GM20431 (cell line): Measurements from ENCODE around the gene MAP1LC3C.

ENCODE experiments used
- in situ Hi-C: fragments of 300-500 bp; cut with MseI, MboI; formaldehyde crosslinking; loops from one replicate; pipeline ENCODE4 v1.15.0; 2020; ENCODE audit warnings: low sequenced_read_pairs; ENCODE audit not compliant: unreplicated experiment

The MAP1LC3C gene

DNA sequence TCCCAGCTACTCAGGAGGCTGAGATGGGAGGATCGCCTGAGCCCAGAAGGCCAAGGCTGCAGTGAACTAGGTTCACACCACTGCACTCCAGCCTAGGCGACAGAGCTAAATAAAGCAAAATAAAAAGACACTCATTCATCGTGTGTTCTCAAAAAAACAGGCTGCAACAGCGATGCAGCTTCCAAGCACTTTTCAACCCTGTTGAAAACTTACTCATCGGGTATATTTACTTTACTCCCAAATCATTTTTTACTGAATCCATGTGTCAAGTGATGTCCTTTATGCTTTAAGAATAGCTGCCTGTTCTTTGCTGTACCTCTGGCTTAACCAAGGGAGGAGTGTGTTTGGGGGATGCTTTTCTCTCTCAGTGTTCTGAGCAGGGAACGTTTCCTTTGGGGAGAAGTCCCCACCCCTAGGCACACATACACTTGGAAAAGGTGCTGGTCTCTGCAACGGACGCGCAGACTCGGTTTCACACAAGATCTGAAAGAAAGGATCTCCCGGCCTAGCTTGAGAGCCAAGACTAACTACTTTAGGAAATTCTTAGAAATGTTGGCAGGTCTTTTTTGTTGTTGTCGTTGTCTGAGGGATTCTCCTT, 1.4 kb downstream of the MAP1LC3C start:
- in situ Hi-C loops = loop anchor here (25.0 kb wide), 1 partner anchor 385 kb away; no protein-coding TSS in a partner anchor

DNA sequence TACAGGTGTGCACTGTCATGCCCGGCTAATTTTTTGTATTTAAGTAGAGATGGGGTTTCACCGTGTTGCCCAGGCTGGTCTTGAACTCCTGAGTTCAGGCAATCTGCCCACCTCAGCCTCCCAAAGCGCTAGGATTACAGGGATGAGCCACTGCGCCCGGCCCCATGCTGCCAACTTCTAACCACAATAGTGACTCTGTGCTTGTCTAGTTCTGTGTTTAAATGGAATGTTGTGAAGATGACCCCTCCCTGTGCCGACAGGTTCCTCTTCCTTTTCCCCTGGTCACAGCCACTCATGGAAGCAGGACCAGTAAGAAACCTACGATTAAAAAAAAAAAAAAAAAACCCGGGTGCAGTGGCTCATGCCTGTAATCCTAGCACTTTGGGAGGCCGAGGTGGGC, 4.7 kb downstream of the MAP1LC3C start:
- in situ Hi-C loops = loop anchor here (25.0 kb wide), 1 partner anchor 382 kb away; no protein-coding TSS in a partner anchor

DNA sequence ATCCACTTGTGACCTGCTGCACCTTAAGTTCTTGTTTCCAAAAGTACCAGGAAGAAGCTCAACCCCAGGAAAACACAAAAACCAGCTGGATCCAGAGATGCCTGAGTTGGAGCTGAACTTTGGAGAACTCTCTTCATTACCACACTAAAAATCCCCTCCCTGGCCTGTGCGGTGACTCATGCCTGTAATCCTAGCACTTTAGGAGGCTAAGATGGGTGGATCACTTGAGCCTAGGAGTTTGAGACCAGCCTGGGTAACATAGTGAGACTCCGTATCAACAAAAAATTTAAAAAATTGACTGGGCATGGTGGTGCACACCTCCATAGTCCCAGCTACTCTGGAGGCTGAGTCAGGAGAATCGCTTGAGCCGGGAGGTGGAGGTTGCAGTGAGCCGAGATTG, 6.2 kb downstream of the MAP1LC3C start:
- in situ Hi-C loops = loop anchor here (25.0 kb wide), 1 partner anchor 380 kb away; no protein-coding TSS in a partner anchor

DNA sequence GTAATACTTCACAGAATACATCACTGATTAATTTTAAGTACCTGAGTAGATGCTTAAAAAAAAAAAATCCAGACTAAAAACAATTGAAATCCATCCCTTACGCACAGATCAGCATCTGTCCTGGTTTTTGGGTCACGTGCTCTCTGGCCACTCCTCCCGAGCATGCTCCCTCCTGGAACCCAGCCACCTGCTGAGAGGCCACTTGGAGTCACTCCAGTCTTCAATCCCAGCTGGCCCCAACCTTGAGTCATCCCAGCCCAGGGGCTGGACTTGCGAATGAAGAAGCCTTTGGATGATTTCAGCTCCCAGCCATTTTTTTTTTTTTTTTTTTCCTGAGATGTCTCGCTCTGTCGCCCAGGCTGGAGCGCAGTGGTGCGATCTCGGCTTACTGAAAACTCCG, 8.9 kb downstream of the MAP1LC3C start:
- in situ Hi-C loops = loop anchor here (25.0 kb wide), 1 partner anchor 378 kb away; no protein-coding TSS in a partner anchor

DNA sequence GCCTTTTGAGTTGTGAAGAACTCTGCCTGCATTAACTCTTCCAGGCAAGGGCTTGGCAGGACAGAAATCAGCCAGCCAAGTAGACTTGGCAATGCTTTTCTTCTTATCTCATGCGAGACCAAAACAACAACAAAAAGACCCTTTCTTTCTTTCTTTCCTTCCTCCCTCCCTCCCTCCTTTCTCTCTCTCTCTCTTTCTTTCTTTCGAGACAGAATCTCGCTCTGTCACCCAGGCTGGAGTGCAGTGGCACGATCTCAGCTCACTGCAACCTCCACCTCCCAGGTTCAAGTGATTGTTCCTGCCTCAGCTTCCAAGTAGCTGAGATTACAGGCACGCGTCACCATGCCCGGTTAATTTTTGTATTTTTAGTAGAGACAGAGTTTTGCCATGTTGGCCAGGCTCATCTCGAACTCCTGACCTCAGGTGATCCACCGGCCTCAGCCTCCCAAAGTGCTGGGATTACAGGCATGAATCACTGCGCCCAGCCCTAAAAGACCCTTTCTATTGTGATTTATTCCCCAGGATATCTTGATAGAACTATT, 10.4 kb downstream of the MAP1LC3C start:
- in situ Hi-C loops = loop anchor here (25.0 kb wide), 1 partner anchor 376 kb away; no protein-coding TSS in a partner anchor

DNA sequence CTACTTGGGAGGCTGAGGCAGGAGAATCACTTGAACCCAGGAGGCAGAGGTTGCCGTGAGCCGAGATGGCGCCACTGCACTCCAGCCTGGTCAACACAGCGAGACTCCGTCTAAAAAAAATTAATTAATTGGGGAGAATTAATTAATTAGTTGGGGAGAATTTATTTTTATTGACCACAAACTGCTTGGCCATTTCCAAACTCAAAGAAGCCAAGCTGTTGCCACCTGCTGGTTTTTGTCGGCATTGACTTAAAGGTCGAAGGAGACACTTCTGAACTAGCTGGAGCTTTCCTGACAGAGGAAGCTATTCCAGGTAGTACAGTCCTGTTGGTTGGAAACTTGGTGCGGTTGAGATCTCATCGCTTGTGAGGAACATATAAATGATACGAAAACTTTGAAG, 13.1 kb downstream of the MAP1LC3C start:
- in situ Hi-C loops = loop anchor here (25.0 kb wide), 1 partner anchor 373 kb away; no protein-coding TSS in a partner anchor

DNA sequence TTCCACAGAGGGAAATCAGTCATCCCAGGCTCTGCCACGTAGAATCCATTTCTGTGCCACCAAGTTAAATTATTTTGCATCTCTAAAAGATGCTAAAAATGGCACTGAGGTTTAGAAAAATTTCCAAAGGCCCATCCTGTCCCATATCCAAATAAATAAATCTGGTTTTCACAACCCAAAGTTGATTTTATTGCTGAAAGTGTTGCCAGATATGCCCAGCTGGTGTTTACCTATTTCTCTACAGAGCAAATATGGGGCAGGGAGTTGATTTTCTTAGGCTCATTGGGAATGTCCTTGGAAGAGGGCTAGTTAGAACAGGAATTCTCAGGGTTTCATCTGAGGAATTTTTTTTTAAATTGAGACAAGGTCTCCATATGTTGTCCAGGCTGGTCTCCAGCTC, 19.0 kb downstream of the MAP1LC3C start:
- in situ Hi-C loops = loop anchor here (25.0 kb wide), 1 partner anchor 368 kb away; no protein-coding TSS in a partner anchor

DNA sequence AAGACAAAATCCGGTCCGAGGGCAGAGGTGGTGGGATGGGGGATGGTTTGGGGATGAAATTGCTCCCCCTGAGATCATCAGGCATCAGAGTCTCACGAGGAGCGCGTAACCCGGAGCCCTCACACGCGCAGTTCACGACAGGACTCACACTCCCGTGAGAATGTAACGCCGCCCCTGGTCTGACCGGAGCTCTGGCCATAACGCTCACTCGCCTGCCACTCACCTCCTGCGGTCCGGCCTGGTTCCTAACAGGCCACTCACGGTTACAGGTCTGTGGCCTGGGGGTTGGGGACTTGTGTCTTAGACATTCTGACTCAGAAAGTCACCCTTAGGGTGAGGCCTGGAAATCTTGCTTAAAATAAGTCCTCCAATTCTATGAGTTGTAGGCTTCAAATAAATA, 19.8 kb downstream of the MAP1LC3C start:
- in situ Hi-C loops = loop anchor here (25.0 kb wide), 1 partner anchor 367 kb away; no protein-coding TSS in a partner anchor

DNA sequence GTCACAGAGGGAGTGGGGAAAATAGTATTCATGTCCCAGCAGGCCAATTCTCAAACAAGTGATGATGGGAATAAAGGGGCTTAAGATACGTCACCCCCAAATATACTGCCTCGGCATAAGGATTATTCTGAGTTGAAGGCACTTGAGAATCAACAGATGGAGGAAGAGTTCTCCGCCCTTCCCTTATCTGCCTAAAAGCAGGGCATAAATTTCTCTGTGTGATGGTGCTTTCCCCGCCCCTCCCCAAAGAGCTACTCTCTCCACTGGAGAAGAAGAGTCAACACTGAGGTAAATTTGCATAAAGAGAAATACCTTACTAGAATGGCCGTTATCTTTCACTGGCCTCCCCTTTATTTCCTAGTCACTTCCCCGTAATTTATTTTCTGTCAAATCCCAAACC, 22.7 kb downstream of the MAP1LC3C start:
- in situ Hi-C loops = loop anchor here (25.0 kb wide), 1 partner anchor 364 kb away; no protein-coding TSS in a partner anchor

DNA sequence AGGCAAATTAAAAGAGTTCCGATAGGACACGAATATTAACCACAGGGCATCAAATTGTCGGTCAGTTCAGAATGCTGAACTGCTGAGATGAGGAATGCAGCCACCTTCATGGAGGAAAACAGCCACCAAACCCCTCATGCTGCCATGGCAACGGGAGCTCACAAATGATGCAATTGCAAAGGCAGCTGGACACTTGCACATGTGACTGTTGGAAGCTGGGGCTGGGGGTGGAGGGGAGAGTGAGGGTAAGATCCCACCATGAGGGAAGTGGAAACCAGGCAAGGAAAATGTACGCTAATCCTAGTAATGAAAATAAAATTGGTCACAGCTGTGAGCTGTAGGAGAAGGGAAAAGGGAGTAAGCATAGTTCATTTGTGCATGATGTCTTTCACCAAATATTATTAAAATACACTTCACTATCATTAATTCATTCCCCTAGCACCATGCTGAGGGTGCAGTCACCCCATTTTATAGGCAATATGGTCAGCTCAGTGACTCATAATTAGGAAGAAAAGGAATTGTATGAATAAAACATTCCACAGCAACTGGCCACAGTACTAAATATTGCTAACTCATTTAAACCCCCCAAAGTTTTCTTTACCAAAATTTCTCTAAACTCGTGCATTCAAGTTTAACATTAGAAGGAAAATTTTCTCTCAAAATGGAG, 26.1 kb downstream of the MAP1LC3C start:
- in situ Hi-C loops = no loop called here

DNA sequence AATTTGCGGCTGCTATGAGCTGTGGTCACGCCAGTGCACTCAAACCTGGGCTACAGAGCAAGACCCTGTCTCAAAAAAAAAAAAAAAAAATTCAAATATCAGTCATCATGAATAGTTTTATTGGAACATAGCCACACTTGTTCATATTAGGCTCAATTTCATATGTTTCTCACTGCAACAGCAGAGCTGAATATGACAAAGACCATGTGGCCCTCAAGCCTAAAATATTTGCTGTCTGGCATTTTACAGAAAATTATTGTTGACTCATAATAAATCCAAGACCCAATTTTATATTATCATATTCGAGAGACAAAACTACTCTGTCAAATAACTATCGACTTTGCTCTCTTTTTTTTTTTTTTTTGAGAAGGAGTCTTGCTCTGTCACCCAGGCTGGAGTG, 30.3 kb downstream of the MAP1LC3C start:
- in situ Hi-C loops = no loop called here

DNA sequence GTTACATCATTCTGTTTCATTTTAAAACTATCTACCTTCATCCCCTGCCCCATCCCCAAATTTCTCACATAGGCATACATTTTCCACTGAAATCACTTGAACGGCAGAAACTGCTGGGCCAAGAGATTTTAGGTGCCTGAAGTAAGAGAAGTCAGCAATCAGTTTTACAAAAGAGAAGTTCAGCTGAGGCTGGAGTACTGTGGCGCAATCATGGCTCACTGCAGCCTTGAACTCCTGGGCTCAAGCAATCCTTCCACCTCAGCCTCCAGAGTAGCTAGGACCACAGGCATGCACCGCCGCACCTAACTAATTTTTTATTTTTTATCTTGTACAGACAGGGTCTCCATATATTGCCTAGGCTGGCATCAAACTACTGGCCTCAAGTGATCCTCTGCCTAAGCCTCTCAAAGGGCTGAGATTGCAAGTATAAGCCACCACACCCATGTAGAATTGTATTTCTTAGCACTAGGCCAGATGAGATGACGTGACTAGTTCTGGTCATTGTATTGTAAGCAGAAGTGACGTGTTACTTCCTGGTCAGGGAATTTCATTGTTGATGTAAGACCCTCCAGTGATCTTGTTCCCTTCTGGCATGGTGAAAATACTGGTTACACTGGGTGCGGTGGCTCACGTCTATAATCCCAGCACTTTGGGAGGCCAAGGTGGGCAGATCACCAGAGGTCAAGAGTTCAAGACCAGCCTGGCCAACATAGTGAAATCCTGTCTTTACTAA, 34.2 kb downstream of the MAP1LC3C start:
- in situ Hi-C loops = no loop called here

DNA sequence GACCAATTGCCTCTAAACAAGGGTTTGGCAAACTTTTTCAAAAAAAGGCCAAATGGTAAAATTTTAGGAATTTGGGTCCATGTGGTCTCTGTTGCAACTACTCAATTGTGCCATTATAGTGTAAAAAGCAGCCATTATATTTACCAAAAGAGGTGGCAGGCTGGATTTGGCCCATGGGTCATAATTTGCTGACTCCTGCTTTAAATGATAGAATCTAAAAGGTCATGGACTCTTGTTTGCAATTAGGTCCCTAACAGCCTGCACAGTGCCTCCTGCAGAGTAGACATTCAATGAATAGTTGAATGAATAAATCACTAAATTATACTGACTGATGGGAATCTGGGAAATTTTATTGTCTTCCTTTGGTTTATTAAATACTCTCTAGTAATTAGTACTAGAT, 35.2 kb downstream of the MAP1LC3C start:
- in situ Hi-C loops = no loop called here

DNA sequence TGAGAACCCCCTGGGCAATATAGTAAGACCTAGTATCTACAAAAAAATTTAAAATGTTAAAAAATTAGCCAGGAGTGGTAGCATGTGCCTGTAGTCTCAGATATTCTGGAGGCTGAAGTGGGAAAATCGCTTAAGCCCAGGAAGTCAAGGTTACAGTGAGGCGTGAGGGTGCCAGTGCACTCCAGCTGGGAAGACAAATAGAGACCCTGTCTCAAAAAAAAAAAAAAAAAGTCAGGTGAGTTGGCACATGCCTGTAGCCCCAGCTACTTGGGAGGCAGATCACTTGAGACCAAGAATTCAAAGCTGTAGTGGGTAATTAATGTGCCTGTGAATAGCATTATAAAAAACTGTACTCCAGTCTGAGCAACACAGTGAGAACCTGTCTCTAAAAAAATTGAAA, 36.7 kb downstream of the MAP1LC3C start:
- in situ Hi-C loops = no loop called here

DNA sequence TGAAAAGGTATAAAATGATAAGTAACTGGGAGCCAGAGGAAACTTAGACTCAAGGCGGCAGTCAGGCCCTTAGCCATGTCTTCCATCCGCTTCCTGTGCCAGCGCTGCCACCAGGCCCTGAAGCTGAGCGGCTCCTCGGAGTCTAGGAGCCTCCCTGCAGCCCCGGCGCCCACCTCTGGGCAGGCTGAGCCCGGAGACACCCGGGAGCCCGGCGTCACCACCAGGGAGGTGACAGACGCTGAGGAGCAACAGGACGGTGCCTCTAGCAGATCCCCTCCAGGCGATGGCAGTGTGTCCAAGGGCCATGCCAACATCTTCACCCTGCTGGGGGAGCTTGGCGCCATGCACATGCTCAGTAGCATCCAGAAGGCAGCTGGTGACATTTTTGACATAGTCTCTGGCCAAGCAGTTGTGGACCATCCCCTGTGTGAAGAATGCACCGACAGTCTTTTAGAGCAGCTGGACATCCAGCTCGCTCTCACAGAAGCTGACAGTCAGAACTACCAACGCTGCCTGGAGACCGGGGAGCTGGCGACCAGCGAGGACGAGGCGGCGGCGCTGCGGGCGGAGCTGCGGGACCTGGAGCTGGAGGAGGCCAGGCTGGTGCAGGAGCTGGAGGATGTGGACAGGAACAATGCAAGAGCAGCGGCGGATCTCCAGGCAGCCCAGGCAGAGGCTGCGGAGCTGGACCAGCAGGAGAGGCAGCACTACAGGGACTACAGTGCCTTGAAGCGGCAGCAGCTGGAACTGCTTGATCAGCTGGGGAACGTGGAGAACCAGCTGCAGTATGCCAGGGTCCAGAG, 41.0 kb downstream of the MAP1LC3C start, which contains the start of gene BECN2:
Gene BECN2 (plus strand): TSS at position 76 of the 803 bp plus-strand sequence. CDS start 0 bp downstream, at position 76.
- in situ Hi-C loops = no loop called here

DNA sequence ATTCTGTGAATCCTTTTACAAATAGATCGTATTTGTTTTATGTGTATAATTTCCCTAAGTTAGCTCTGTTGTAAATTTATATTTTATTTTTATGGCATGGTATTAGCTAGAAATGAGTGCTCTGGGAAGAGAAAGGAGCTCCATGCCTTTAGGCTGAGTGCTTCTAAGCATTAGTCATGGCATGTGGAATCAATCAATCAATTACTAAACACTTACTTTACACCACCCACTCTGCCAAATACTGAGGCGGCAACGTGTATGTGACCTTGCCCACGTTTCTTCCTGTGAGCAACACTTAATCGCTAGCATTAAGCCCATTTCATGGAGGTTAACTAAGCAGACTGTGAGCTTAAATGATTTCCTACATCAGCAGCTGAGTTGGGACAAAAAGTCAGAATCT, 48.5 kb downstream of the MAP1LC3C start:
- in situ Hi-C loops = no loop called here

DNA sequence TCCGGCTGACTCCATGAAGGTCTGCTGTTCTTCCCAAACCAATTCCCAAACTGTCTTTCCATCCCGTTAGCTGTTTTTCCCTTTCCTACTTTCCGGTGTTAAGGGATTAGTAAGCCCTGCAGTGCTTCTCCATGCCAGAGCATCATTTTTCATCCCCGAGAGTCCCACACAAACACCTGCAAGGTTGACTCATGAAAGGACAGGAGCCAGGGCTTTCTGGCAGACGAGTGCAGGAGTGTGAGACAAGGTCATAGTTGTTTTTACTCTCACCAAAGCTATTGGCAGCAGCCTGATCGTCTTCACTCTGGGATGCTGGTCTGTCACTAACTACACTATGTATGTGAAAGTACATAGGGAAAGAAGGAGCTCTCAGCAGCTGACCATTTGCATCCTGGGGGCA, 51.5 kb downstream of the MAP1LC3C start:
- in situ Hi-C loops = no loop called here
